Left kidney (tissue), 2 donors: ENCODE measurements around the gene PTGES2. TPM values are rescaled to one million over a fixed set of nuclear protein-coding genes. Genes with fewer than 3 reads are reported as not detected.
"Not testable (repeated sequence)": the region's sequence is repeated elsewhere in the genome, so short reads cannot be mapped to it uniquely, and the experiment has no call there.

Experiments
- DNase-seq: peaks from one replicate; pipeline ENCODE4 v3.0.0-alpha.2; 2013
- polyA plus RNA-seq: library from polyadenylated mRNA; unstranded; fragments of 120-200 nt; gene quantifications from one replicate; pipeline ENCODE4 v1.2.1, GENCODE V29; 2013; ENCODE audit not compliant: insufficient read length

The PTGES2 gene
- polyA plus RNA-seq, 1 donor = 37.9 TPM

DNA sequence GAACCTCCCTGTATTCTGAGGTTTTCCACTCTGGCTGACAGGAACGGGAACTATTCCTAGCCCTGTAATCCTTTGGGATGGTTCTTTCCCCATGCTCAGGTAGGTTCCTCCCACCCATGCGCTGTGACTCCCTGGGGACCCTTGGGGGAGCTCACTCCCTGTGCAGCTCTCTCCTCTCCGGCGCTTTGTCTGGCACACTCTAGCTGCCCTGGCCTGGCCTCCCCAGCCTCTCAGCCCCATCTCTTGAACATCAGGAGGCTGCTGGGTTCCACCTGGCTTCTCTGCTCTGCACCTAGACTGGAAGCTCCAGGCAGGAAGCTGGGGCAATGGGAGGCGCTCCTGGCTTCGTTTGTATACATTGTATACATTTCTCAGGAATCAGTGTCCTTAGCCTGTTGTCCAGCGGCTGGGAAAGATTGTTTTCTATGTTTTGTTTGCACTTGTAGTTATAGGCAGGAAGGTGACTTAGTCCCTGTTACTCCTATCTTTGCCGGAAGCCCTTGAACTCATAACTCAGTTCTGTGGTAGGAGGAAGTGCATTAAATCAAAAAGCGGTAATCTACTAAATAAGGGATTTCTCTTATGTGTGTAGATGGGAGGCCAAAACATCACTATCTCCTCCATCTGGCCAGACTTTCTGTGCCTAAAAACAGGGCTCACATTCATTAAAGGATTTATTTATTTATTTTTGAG, 39.1 kb downstream of the PTGES2 start:
- no peak for DNase-seq

DNA sequence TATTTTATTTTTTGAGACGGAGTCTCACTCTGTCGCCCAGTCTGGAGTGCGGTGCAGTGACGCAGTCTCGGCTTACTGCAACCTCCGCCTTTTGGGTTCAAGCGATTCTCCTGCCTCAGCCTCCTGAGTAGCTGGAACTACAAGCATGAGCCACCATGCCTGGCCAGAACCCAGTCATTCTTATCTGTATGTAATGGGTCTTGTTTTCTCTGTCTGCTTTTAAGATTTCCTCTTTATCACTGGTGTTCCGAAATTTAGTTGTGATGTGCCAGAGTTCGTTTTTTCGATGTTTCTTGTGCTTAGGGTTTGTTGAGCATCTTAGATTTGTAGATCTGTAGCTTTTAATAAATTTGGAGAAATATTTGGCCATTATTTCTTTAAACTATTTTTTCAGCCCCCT, 40.3 kb downstream of the PTGES2 start:
- no peak for DNase-seq

DNA sequence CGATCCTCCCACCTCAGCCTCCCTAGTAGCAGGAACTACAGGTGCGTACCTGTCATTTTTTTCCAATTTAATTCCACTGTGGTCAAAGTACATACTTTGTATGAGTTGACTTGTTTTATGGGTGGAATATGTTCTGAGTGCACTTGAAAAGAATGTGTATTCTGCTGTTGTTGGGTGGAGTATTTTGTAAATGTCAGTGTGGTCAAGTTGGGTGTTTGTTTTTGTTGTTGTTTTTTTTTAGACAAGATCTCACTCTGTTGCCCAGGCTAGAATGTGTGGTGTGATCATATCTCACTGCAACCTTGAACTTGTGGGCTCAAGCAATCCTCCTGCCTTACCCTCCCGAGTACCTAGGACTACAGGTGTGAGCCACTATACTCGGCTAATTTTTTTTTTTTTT, 41.6 kb downstream of the PTGES2 start:
- DNase-seq = no peak

DNA sequence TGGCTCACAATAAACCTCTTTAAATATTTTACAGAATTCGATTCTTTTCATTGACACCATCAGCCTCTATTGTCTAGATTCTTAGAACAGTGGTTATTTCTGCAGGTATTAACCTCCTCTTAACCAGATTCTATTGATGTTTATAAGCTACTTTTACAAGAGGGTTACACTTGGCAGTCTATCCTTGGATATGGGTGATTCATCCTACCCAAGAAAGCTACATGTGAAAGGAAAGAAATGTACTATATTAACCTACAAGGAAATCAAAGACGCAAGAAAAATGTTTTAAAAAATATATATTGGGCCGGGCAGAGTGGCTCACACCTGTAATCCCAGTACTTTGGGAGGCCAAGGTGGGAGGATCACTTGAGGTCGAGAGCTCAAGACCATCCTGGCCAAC, 42.8 kb downstream of the PTGES2 start:
- DNase-seq = no peak

DNA sequence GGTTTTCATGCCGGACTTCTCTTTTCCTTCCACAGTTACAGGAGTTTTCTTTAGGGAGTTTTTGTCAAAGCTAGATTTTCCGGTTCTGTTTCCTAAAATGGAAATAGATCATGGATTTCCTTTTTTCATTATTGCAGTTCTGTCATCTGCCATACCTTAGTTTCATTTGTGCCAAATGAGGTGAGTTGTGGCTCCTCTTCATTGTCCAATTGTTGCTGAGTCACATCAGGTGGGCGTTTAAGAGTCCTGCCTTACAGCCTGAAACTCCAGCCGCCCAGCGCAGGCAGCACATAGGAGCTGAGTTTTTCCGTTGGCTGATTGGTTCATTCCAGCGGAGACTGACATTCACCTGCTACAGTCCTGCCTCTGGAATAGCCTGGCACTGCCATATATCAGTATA, 45.4 kb downstream of the PTGES2 start:
- DNase-seq = no peak

DNA sequence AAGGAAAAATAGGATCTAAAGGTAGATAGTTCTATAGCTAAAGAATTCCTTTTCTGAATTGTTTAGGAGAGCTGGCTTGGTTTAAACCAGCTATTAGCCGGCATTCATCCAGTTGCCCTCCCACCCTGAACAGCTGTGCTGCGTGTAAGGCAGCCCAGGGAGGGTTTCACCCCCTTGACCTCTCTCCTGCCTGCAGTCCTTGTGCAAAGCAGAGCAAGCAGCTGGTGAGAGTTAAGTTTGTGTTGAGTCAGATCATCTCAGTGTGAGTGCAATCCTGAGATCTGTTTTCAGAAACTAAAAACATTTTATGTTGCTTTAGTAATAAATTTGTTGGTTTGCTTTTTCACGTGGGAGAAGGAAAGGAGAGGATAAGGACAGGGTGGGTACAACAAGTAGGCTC, 46.5 kb downstream of the PTGES2 start:
- DNase-seq = peak; percentile 80

DNA sequence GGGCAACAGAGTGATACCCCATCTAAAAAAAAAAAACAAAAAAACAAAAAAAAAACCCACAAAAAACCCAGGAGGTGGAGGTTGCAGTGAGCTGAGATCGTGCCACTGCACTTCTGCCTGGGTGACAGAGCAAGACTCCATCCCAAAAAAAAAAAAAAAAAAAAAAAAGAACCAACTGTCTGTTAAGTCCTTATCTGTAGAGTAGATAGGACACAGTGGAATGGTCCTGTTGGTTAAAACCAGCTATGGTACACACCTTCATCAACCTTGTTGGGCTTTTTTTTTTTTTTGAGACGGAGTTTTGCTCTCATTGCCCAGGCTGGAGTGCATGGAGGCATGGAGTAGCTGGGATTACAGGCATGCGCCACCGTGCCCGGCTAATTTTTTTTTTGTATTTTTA, 47.3 kb downstream of the PTGES2 start:
- no peak for DNase-seq

DNA sequence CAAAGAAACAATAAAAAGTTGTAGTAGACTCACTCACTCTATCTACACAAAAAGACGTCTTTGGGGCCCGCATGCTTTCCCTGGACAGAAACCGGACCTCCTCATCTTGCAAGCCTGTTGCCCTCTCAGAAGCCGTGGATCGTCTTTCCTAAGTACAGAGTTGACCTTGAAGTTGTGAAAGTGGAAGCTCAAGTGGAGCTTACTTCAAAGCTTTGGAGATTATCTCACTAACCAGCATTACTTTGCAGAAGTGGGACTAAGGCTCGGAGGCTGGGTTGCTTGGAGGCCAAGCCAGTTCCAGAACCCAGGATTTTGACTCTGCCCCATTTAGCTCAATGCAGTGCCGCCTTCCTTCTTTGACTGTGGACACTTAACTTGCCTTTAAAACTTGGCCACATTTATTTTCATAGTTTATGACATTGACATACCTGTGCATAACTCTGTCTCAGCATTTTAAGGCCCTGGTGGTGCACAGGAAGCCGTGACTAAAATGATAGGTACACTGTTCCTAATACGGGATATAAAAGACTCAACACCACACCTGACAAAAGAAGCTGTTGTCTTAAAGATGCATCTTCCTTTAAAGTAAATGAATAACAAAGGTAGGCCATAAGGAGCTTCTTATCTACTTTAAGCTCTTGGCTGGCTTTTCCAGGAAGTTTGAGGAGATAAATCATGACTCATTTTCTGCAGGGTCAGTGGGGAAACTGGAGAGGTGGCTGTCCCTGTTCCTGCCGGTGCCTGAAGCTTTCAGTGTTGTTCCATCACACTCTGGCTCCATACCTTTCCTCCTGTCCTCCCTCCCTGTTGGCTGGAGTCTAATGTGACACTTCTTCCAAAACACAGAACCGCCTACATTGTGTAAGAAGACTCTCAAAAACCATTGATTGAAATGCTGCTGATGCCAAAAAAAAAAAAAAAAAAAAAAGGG, 48.8 kb downstream of the PTGES2 start:
- no peak for DNase-seq

DNA sequence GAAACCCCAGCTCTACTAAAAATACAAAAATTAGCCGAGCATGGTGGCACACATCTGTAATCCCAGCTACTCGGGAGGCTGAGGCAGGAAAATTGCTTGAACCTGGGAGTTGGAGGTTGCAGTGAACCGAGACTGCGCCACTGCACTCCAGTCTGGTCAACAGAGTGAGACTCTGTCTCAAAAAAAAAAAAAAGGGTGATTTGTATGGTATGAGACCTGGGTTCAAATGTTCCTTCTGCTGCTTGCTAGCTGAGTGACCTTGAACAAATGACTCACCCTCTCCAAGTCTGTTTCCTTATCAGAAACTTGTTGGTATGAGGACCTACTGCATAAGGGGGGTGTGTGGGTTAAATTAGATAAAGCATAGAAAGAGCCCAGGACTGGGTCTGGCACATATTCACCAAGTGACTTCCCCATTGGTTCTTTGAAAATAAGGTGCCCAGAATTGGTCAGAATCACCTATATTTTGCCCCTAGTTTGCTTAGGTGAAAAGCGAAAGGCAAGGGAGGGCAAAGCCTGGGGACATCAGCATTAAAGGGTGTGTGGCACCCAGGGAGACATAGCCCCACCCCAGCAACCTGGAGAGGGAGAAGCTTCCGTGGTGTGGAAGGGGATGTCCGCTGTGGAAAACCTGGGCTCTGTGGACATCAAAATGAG, 49.6 kb downstream of the PTGES2 start:
- DNase-seq = no peak

DNA sequence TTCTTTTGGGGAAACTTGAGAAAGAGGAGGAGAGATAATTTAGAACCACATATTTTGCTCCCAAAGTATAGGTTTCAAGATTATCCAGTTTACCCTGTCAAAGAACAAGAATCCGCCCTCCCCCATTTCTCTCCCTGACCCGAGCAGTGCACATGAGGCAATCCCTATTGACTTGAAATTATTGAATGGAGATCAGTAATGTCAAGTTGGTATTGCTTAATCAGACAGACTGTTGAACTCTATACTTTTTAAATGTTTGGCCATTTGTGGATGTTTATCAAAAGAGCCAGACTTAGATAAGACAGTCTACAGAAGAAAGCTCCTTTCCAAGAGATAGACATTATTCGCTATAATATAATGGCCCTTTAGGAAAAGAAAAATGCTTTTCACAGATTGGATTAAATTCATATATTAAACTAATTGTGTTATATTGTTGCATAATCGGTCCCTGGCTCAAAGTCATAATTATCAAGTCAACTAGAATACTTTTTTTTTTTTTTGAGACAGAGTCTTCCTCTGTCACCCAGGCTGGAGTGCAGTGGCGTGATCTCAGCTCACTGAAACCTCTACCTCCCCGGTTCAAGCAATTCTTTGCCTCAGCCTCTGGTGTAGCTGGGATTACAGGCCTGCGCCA, 54.2 kb downstream of the PTGES2 start:
- no peak for DNase-seq

DNA sequence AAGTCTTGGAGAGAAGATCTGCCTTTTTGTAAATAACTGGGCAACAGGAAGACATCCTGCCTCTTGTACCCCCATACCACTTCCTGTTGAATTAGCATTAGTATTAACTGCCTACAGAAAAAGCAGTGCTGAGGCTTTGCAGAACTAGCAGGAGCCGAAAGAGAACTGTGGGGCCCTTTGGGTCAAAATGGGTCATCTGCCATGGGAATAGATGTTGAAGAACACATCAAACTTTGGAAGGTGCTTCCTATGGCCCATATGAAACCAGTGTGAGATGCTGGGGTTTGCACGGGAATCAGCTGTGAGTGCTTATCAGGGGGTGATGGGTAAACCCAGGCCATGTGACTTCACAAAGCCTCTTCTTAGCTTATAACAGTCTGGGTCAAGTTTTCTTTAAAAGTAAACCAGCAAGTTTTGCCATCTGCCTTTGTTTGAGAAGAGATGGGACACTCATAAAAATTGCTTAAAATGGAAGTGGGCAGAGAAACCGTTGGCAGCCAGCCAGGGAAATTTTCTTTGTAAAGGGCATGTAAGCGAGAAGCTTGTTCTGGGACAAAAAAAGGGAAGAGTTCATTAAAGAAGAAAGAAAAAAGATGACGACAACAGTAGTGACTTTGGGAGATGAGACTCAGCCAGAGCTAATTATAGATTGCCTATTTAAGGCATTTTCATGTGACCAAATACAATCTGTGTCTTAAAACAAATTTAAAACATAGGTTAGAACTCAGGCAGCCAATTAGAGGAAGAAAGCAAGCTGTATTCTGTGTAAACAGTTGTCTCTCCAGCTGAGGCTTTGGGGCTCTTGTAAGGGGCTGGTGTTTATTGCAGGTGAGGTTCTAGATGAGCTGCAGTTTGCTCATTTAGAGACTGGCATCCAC, 55.1 kb downstream of the PTGES2 start:
- DNase-seq = peak; percentile 67

DNA sequence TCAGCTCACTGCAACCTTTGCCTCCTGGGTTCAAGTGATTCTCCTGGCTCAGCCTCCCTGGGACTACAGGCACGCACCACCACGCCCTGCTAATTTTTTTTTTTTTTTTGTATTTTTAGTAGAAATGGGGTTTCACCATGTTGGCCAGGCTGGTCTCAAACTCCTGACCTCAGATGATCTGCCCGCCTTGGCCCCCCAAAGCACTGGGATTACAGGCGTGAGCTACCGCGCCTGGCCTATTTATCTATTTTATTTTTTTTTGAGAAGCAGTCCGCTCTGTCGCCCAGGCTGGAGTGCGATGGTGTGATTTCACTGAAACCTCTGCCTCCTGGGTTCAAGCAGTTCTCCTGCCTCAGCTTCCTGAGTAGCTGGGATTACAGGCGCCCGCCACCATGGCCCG, 56.1 kb downstream of the PTGES2 start:
- not testable (repeated sequence) for DNase-seq

DNA sequence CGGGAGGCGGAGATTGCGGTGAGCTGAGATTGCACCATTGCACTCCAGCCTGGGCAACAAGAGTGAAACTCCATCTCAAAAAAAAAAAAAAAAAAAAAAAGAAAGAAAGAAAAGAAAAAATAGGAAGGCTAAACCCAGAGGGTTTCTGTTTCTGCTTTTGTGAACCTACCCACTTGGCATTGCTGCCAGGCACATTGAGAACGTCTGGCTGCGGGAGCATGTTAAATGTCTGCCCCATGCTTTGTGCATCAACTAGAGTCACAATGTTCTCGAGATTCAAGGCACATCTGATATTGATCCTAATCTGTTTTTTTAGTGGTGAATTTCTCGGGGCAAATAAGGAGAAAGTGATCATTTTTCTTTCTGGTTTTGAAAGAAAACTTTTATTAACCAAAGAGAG, 56.7 kb downstream of the PTGES2 start:
- no peak for DNase-seq

Other genes starting within 250 kb of the PTGES2 start
- gene ST6GALNAC6, start 228.1 kb downstream of the PTGES2 start, polyA plus RNA-seq = 38.4 TPM
- gene ST6GALNAC4, start 210.7 kb downstream of the PTGES2 start, polyA plus RNA-seq = 9.8 TPM
- gene PIP5KL1, start 197.0 kb downstream of the PTGES2 start, polyA plus RNA-seq = 1.4 TPM
- gene DPM2, start 189.9 kb downstream of the PTGES2 start, polyA plus RNA-seq = 35.6 TPM
- gene EEIG1, start 146.7 kb downstream of the PTGES2 start, polyA plus RNA-seq = 34.2 TPM
- 10.8 TPM for gene NAIF1, start 60.4 kb downstream of the PTGES2 start, polyA plus RNA-seq
- gene SLC25A25, start 59.5 kb downstream of the PTGES2 start, polyA plus RNA-seq = 12.9 TPM
- gene LCN2, start 21.7 kb upstream of the PTGES2 start, polyA plus RNA-seq = 0.75 TPM
- gene BBLN, start 32.5 kb upstream of the PTGES2 start, polyA plus RNA-seq = 31.8 TPM
- 139 TPM for gene CIZ1, start 63.8 kb upstream of the PTGES2 start, polyA plus RNA-seq
- gene DNM1, start 75.7 kb upstream of the PTGES2 start, polyA plus RNA-seq = 231 TPM
- gene GOLGA2, start 148.3 kb upstream of the PTGES2 start, polyA plus RNA-seq = 92.5 TPM
- 31.6 TPM for gene SWI5, start 148.5 kb upstream of the PTGES2 start, polyA plus RNA-seq
- gene TRUB2, start 194.7 kb upstream of the PTGES2 start, polyA plus RNA-seq = 37.6 TPM
- gene COQ4, start 195.1 kb upstream of the PTGES2 start, polyA plus RNA-seq = 83.2 TPM
- gene SLC27A4, start 212.8 kb upstream of the PTGES2 start, polyA plus RNA-seq = 16.7 TPM
- 53.6 TPM for gene URM1, start 243.6 kb upstream of the PTGES2 start, polyA plus RNA-seq